Right lobe of liver (tissue), 4 donors: ENCODE measurements around the gene UEVLD.

Experiments used
- POLR2A ChIP-seq: fragments of 450-650 bp; IDR thresholded peaks from one replicate; pipeline ENCODE4 v1.6.1; 2017; ENCODE audit warnings: antibody characterized with exemption, mild to moderate bottlenecking
- TF ChIP-seq, protein P1 (sequence below), 4 donors: fragments of 200-600 bp in 3 of 4; fragments of 450-650 bp in 1 of 4; IDR thresholded peaks; one replicate each; pipeline versions ENCODE4 v1.5.1 to v1.8.0; 2016 to 2022; ENCODE audit warnings: antibody characterized with exemption in 4 of 4, mild to moderate bottlenecking in 2 of 4
- donor health status: DM: no; HTN: no; CAD: no.
- donor health status: DM: no; HTN: no; CAD: no.
- donor health status: DM: no; HTN: yes; CAD: no.

- TF ChIP-seq, protein P1, sequence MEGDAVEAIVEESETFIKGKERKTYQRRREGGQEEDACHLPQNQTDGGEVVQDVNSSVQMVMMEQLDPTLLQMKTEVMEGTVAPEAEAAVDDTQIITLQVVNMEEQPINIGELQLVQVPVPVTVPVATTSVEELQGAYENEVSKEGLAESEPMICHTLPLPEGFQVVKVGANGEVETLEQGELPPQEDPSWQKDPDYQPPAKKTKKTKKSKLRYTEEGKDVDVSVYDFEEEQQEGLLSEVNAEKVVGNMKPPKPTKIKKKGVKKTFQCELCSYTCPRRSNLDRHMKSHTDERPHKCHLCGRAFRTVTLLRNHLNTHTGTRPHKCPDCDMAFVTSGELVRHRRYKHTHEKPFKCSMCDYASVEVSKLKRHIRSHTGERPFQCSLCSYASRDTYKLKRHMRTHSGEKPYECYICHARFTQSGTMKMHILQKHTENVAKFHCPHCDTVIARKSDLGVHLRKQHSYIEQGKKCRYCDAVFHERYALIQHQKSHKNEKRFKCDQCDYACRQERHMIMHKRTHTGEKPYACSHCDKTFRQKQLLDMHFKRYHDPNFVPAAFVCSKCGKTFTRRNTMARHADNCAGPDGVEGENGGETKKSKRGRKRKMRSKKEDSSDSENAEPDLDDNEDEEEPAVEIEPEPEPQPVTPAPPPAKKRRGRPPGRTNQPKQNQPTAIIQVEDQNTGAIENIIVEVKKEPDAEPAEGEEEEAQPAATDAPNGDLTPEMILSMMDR (IDR thresholded peaks at IDR 0.05): no peak
- no peak for TF ChIP-seq POLR2A
Measured at GRCh38 chr11:18600915-18601569, 12.5 kb upstream of the UEVLD start.
